Right lobe of liver (tissue), 6 donors: ENCODE results near the gene SLC44A5. TPM values are rescaled to one million over a fixed set of nuclear protein-coding genes. Genes with fewer than 3 reads are reported as not detected.
"Not testable (repeated sequence)": the region's sequence is repeated elsewhere in the genome, so short reads cannot be mapped to it uniquely, and the experiment has no call there.

ENCODE experiments used
- ATAC-seq, 4 donors: fragments of 200-7000 bp; cut with Tn5 transposase; one replicate each; pipeline ENCODE4 v1.9.1; 2020; ENCODE audit warnings: mild to moderate bottlenecking in 4 of 4, moderate library complexity in 4 of 4
- DNase-seq, 3 donors: peaks; one replicate each; pipeline ENCODE4 v3.0.0-alpha.2; 2020
- H3K27ac ChIP-seq, 3 donors: fragments of 200-600 bp; one replicate each; pipeline ENCODE4 v1.8.0; 2022
- H3K27me3 ChIP-seq, 2 donors: fragments of 200-600 bp; one replicate each; pipeline ENCODE4 v1.8.0; 2022
- H3K36me3 ChIP-seq, 4 donors: fragments of 200-600 bp; sonication (generic) in 1 of 4; one replicate each; pipeline versions ENCODE4 v1.5.1 to v1.8.0; 2017 to 2022; ENCODE audit warnings: control low read depth in 1 of 4
- H3K4me1 ChIP-seq, 4 donors: fragments of 200-600 bp; sonication (generic) in 1 of 4; one replicate each; pipeline versions ENCODE4 v1.5.1 to v1.8.0; 2017 to 2022; ENCODE audit warnings: control low read depth in 1 of 4
- H3K4me3 ChIP-seq, 3 donors: fragments of 200-600 bp; one replicate each; pipeline ENCODE4 v1.8.0; 2022
- H3K9me3 ChIP-seq, 4 donors: fragments of 200-600 bp; sonication (generic) in 1 of 4; one replicate each; pipeline versions ENCODE4 v1.5.1 to v1.8.0; 2017 to 2022; ENCODE audit warnings: control low read depth in 1 of 4
- POLR2A ChIP-seq: fragments of 450-650 bp; IDR thresholded peaks from one replicate; pipeline ENCODE4 v1.6.1; 2017; ENCODE audit warnings: antibody characterized with exemption, mild to moderate bottlenecking
- WGBS: methylation state at CpG from one replicate; pipeline ENCODE4 v1.1.6; 2018; ENCODE audit warnings: low coverage, low lambda C conversion rate; ENCODE audit not compliant: insufficient coverage; ENCODE audit errors: missing lambda C conversion rate; 5-methylcytosine and 5-hydroxymethylcytosine counted together
- intact Hi-C, 2 donors: fragments of 100-400 bp; cut with DNase I; formaldehyde crosslinking; loops; one replicate each; pipeline versions ENCODE4 v1.11.2 to v1.14.1; 2022
- total RNA-seq, 6 experiments: library from RNA; depleted of rRNA in 2 of 6; stranded (reverse); fragments of >200 nt in 2 of 6; fragmentation: NEBNext Ultra II Directional in 3 of 6; extraction: Animal tissue kit (Norgen Biotek cat#: 25700) in 3 of 6; gene quantifications; one replicate each; pipeline versions ENCODE4 v1.1.0 to v1.2.4, GENCODE V29; 2016 to 2023
- TF ChIP-seq, protein P1 (sequence below), 4 donors: fragments of 200-600 bp in 3 of 4; fragments of 450-650 bp in 1 of 4; IDR thresholded peaks; one replicate each; pipeline versions ENCODE4 v1.5.1 to v1.8.0; 2016 to 2022; ENCODE audit warnings: antibody characterized with exemption in 4 of 4, mild to moderate bottlenecking in 2 of 4
- donor health status: DM: no; HTN: yes; CAD: no.
- donor health status: DM: no; HTN: no; CAD: no.
- donor health status: DM: no; HTN: no; CAD: no.
- donor health status: DM: no; HTN: yes; CAD: no.
- donor health status: DM: no; HTN: yes; CAD: no.

Gene SLC44A5
- total RNA-seq, 6 experiments from 2014 or later: 0.14 to 1.4 (median 0.59) TPM; not detected in 1

GRCh38 chr1:75373542-75374159, 237.3 kb downstream of the SLC44A5 start:
- H3K4me1 ChIP-seq: no peaks in the 10 kb centered on the region
- 42% methylated on average over 2 of the region's 5 CpGs for WGBS
- H3K27ac ChIP-seq: no peak overlapping the region
- TF ChIP-seq, protein P1, sequence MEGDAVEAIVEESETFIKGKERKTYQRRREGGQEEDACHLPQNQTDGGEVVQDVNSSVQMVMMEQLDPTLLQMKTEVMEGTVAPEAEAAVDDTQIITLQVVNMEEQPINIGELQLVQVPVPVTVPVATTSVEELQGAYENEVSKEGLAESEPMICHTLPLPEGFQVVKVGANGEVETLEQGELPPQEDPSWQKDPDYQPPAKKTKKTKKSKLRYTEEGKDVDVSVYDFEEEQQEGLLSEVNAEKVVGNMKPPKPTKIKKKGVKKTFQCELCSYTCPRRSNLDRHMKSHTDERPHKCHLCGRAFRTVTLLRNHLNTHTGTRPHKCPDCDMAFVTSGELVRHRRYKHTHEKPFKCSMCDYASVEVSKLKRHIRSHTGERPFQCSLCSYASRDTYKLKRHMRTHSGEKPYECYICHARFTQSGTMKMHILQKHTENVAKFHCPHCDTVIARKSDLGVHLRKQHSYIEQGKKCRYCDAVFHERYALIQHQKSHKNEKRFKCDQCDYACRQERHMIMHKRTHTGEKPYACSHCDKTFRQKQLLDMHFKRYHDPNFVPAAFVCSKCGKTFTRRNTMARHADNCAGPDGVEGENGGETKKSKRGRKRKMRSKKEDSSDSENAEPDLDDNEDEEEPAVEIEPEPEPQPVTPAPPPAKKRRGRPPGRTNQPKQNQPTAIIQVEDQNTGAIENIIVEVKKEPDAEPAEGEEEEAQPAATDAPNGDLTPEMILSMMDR (IDR thresholded peaks at IDR 0.05): no peak
- TF ChIP-seq POLR2A: no peak
- intact Hi-C loops: no loop called here
- H3K27me3 ChIP-seq: no peaks in the 10 kb centered on the region
- no peaks in the 10 kb centered on the region for H3K9me3 ChIP-seq
- DNase-seq (no peak), ATAC-seq (peak in 2 of 4 donors; percentile 23 to 36)
- no peaks in the 10 kb centered on the region for H3K36me3 ChIP-seq
- no peak overlapping the region for H3K4me3 ChIP-seq

DNA sequence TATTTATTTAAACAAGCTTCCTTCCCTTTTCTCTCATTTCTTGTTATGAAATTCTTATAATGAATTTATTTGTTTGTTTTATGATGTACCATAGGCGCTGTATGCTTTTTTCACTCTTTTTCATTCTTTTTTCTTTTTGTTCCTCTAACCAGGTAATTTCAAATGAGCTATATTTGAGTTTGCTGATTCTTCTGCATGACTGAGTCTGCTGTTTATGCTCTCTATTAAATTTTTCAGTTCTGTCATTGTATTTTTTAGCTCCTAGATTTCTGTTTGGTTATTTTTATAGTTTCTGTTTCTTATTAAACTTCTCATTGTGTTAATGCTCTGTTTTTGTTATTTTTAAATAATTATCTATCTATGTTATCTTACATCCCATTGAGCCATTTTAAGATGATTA, 244.3 kb downstream of the SLC44A5 start:
- intact Hi-C loops: no loop called here

GRCh38 chr1:75361260-75361659, 249.7 kb downstream of the SLC44A5 start:
- Histone ChIP-seq H3K4me1 (no peaks in the 10 kb centered on the region), H3K27me3 (no peaks in the 10 kb centered on the region), H3K4me3 (no peak overlapping the region), H3K9me3 (no peaks in the 10 kb centered on the region), H3K36me3 (no peaks in the 10 kb centered on the region), H3K27ac (no peak overlapping the region)
- no peak for ATAC-seq
- 49% methylated on average over 2 of the region's 2 CpGs for WGBS
- TF ChIP-seq, protein P1 (IDR thresholded peaks at IDR 0.05): no peak
- no peak for TF ChIP-seq POLR2A
- intact Hi-C loops: no loop called here
- DNase-seq: no peak

More for the DNA sequence above, 244.3 kb downstream of the SLC44A5 start:
- Histone ChIP-seq H3K27ac (no peak overlapping the region), H3K4me3 (no peak overlapping the region), H3K9me3 (no peaks in the 10 kb centered on the region), H3K27me3 (no peaks in the 10 kb centered on the region), H3K4me1 (no peaks in the 10 kb centered on the region), H3K36me3 (no peaks in the 10 kb centered on the region)
- no peak for DNase-seq
- 47% methylated on average over 1 of the region's 1 CpG for WGBS
- TF ChIP-seq POLR2A: no peak
- TF ChIP-seq, protein P1 (IDR thresholded peaks at IDR 0.05): no peak
- no peak for ATAC-seq

GRCh38 chr1:75354267-75354666, 256.6 kb downstream of the SLC44A5 start:
- H3K27me3 ChIP-seq, H3K9me3 ChIP-seq, H3K27ac ChIP-seq, H3K36me3 ChIP-seq, H3K4me1 ChIP-seq, ATAC-seq, intact Hi-C loops, H3K4me3 ChIP-seq, DNase-seq: not testable (repeated sequence)
- WGBS: 56% methylated on average over 6 of the region's 6 CpGs

DNA sequence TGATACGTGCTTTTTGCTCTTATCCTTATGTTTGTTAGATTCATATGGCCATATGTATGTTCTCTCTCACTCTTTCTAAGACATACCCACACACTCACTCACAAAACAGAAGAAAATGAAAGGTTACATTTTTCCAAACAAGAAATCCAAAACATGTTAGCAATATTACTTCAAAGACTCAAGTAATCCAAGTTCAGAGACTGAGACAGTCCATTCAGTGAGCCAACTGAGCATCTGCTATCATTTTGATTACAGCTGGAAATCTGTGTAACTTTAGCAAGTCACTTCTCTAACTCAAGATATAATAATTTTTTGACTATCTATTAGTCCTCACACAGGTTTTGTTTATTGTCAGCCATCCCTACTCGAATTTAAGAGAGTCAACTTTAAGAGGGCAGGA, 257.9 kb downstream of the SLC44A5 start:
- Histone ChIP-seq H3K27ac (no peak overlapping the region), H3K36me3 (no peaks in the 10 kb centered on the region), H3K27me3 (no peaks in the 10 kb centered on the region), H3K4me1 (no peaks in the 10 kb centered on the region), H3K4me3 (no peak overlapping the region), H3K9me3 (no peaks in the 10 kb centered on the region)
- TF ChIP-seq, protein P1 (IDR thresholded peaks at IDR 0.05): no peak
- no peak for TF ChIP-seq POLR2A
- WGBS: 35% methylated on average over 2 of the region's 2 CpGs
- DNase-seq (no peak), ATAC-seq (no peak)
- intact Hi-C loops: no loop called here
